H9 (cell line): Measurements from ENCODE around the gene UBE2B. TPM values are rescaled to one million over a fixed set of nuclear protein-coding genes. Genes with fewer than 3 reads are reported as not detected.
"Not testable (repeated sequence)": the region's sequence is repeated elsewhere in the genome, so short reads cannot be mapped to it uniquely, and the experiment has no call there.

Source experiments
- DNase-seq: peaks from one replicate; pipeline ENCODE4 v3.0.0-alpha.2; 2017
- H2AFZ ChIP-seq: one replicate; pipeline ENCODE4 v1.6.1; 2013; ENCODE audit warnings: mild to moderate bottlenecking, low read length, control low read depth, moderate library complexity
- H2AK5ac ChIP-seq: 2 replicates; pipeline ENCODE4 v1.6.1; 2013; ENCODE audit warnings: low read length, control low read depth, mixed read lengths; ENCODE audit not compliant: insufficient read length
- H2BK120ac ChIP-seq: one replicate; pipeline ENCODE4 v1.6.1; 2013; ENCODE audit warnings: low read depth, mild to moderate bottlenecking, low read length, control low read depth, inconsistent platforms; ENCODE audit not compliant: poor library complexity, severe bottlenecking
- H2BK12ac ChIP-seq: 2 replicates; pipeline ENCODE4 v1.6.1; 2013; ENCODE audit warnings: low read length, control low read depth, mixed read lengths, low read depth; ENCODE audit not compliant: insufficient read length
- H2BK15ac ChIP-seq: 2 replicates; pipeline ENCODE4 v1.6.1; 2013; ENCODE audit warnings: low read depth, low read length, control low read depth
- H2BK20ac ChIP-seq: one replicate; pipeline ENCODE4 v1.6.1; 2013; ENCODE audit warnings: low read depth, mild to moderate bottlenecking, low read length, control low read depth, inconsistent platforms; ENCODE audit not compliant: poor library complexity, severe bottlenecking
- H2BK5ac ChIP-seq: 2 replicates; pipeline ENCODE4 v1.6.1; 2013; ENCODE audit warnings: low read length, control low read depth, mixed read lengths; ENCODE audit not compliant: insufficient read length
- H3K14ac ChIP-seq: 2 replicates; pipeline ENCODE4 v1.6.1; 2013; ENCODE audit warnings: low read length, control low read depth; ENCODE audit not compliant: insufficient read depth
- H3K18ac ChIP-seq: 2 replicates; pipeline ENCODE4 v1.6.1; 2013; ENCODE audit warnings: low read depth, mild to moderate bottlenecking, mixed read lengths, low read length, control low read depth; ENCODE audit not compliant: insufficient read length
- H3K23ac ChIP-seq: 2 replicates; pipeline ENCODE4 v1.6.1; 2013; ENCODE audit warnings: low read length, control low read depth, mixed read lengths, low read depth; ENCODE audit not compliant: insufficient read length
- H3K23me2 ChIP-seq: 2 replicates; pipeline ENCODE4 v1.6.1; 2013; ENCODE audit warnings: low read depth, mild to moderate bottlenecking, mixed read lengths, low read length, control low read depth; ENCODE audit not compliant: insufficient read length, poor library complexity, severe bottlenecking
- H3K27ac ChIP-seq: 2 replicates; pipeline ENCODE4 v1.5.1; 2013; ENCODE audit warnings: low read length, control low read depth, mixed read lengths, low read depth; ENCODE audit not compliant: insufficient read length
- H3K27me3 ChIP-seq: 2 replicates; pipeline ENCODE4 v1.6.1; 2013; ENCODE audit warnings: low read length, control low read depth, inconsistent platforms; ENCODE audit not compliant: insufficient read depth
- H3K4ac ChIP-seq: 2 replicates; pipeline ENCODE4 v1.6.1; 2013; ENCODE audit warnings: low read depth, mild to moderate bottlenecking, control low read depth, inconsistent platforms, low read length, moderate library complexity
- H3K4me1 ChIP-seq: 2 replicates; pipeline ENCODE4 v1.6.1; 2013; ENCODE audit warnings: low read length, control low read depth, inconsistent platforms; ENCODE audit not compliant: insufficient read depth
- H3K4me2 ChIP-seq: 2 replicates; pipeline ENCODE4 v1.6.1; 2013; ENCODE audit warnings: low read length, control low read depth, mixed read lengths; ENCODE audit not compliant: insufficient read length, insufficient read depth
- H3K56ac ChIP-seq: 2 replicates; pipeline ENCODE4 v1.6.1; 2013; ENCODE audit warnings: low read depth, mild to moderate bottlenecking, mixed read lengths, low read length, control low read depth; ENCODE audit not compliant: insufficient read length
- H3K79me1 ChIP-seq: 2 replicates; pipeline ENCODE4 v1.6.1; 2013; ENCODE audit warnings: low read depth, mild to moderate bottlenecking, moderate library complexity, low read length, control low read depth, inconsistent platforms; ENCODE audit not compliant: insufficient read depth, poor library complexity, severe bottlenecking
- H3K79me2 ChIP-seq: 2 replicates; pipeline ENCODE4 v1.6.1; 2013; ENCODE audit warnings: low read length, control low read depth, inconsistent platforms; ENCODE audit not compliant: insufficient read depth
- H3K9ac ChIP-seq: 2 replicates; pipeline ENCODE4 v1.6.1; 2013; ENCODE audit warnings: low read length, control low read depth, mixed read lengths; ENCODE audit not compliant: insufficient read length; ENCODE audit errors: extremely low read depth
- H3K9me3 ChIP-seq: one replicate; pipeline ENCODE4 v1.6.1; 2013; ENCODE audit warnings: low read depth, low read length, inconsistent platforms; ENCODE audit not compliant: control insufficient read depth
- H3T11ph ChIP-seq: one replicate; pipeline ENCODE4 v1.6.1; 2013; ENCODE audit warnings: mild to moderate bottlenecking, low read length, control low read depth, inconsistent platforms
- H4K20me1 ChIP-seq: one replicate; pipeline ENCODE4 v1.6.1; 2013; ENCODE audit not compliant: control insufficient read depth, insufficient read length, insufficient read depth
- H4K5ac ChIP-seq: 2 replicates; pipeline ENCODE4 v1.6.1; 2013; ENCODE audit warnings: low read depth, mild to moderate bottlenecking, mixed read lengths, low read length, control low read depth; ENCODE audit not compliant: insufficient read length
- H4K8ac ChIP-seq: replicated peaks from 2 replicates; pipeline ENCODE4 v1.6.1; 2013; ENCODE audit warnings: low read length, control low read depth, mixed read lengths, low read depth; ENCODE audit not compliant: insufficient read length
- H4K91ac ChIP-seq: 2 replicates; pipeline ENCODE4 v1.6.1; 2013; ENCODE audit warnings: low read depth, mild to moderate bottlenecking, moderate library complexity, mixed read lengths, low read length, control low read depth; ENCODE audit not compliant: insufficient read length
- H3K27ac Mint-ChIP-seq, 3 experiments: 2 replicates in 2 of 3; 3 replicates in 1 of 3; pipeline ENCODE4 v1.8.0; 2020 to 2021; ENCODE audit warnings: mixed read lengths in 3 of 3, mild to moderate bottlenecking in 1 of 3, moderate library complexity in 1 of 3
- H3K27me3 Mint-ChIP-seq: 2 replicates; pipeline ENCODE4 v1.8.0; 2021; ENCODE audit warnings: low read depth, mild to moderate bottlenecking, moderate library complexity, mixed read lengths
- H3K36me3 Mint-ChIP-seq, 3 experiments: 2 replicates in 2 of 3; 3 replicates in 1 of 3; pipeline ENCODE4 v1.8.0; 2020 to 2021; ENCODE audit warnings: low read depth in 3 of 3, mixed read lengths in 3 of 3; ENCODE audit not compliant: insufficient read depth in 1 of 3
- H3K4me1 Mint-ChIP-seq, 2 experiments: 2 replicates each; pipeline ENCODE4 v1.8.0; 2020; ENCODE audit warnings: mixed read lengths in 2 of 2
- H3K4me3 Mint-ChIP-seq, 2 experiments: 2 replicates in 1 of 2; 3 replicates in 1 of 2; pipeline ENCODE4 v1.8.0; 2020 to 2021; ENCODE audit warnings: mild to moderate bottlenecking in 2 of 2, mixed read lengths in 2 of 2, moderate library complexity in 1 of 2
- H3K9me3 Mint-ChIP-seq, 2 experiments: 2 replicates in 1 of 2; 3 replicates in 1 of 2; pipeline ENCODE4 v1.8.0; 2020; ENCODE audit warnings: mild to moderate bottlenecking in 2 of 2, mixed read lengths in 2 of 2, moderate library complexity in 1 of 2
- CTCF ChIP-seq: fragments of 200-600 bp; sonication (generic); conservative IDR thresholded peaks from 3 replicates; pipeline ENCODE4 v1.8.0; 2021; ENCODE audit warnings: antibody characterized with exemption, mild to moderate bottlenecking
- WGBS: extraction: QIAGEN DNeasy Blood & Tissue Kit; methylation state at CpG from one replicate; pipeline ENCODE4 v1.1.7; 2013; ENCODE audit warnings: missing lambda C conversion rate, low lambda C conversion rate, mixed read lengths; ENCODE audit not compliant: insufficient read length; ENCODE audit errors: extremely low coverage; 5-methylcytosine and 5-hydroxymethylcytosine counted together
- total RNA-seq: library from RNA; stranded (reverse); gene quantifications from 2 replicates; pipeline ENCODE4 v1.2.1, GENCODE V29; 2021

UBE2B gene
- total RNA-seq, 1 experiment from 2014 or later = 50.3 TPM

- Histone ChIP-seq H3K4me2 (peak overlapping the region; percentile 77), H2AK5ac (no peak overlapping the region), H3K56ac (peak overlapping the region; percentile 96), H3K27me3 (no peaks in the 10 kb centered on the region), H3K23me2 (peaks cover 3% of the 10 kb centered on the region), H2BK5ac (peak overlapping the region; percentile 9), H4K8ac (peak overlapping the region; percentile 21), H2AFZ (no peak overlapping the region), H3K9ac (peak overlapping the region; percentile 95), H3K4me1 (no peaks in the 10 kb centered on the region), H4K91ac (peak overlapping the region; percentile 91), H2BK120ac (peak overlapping the region; percentile 40), H2BK20ac (no peak overlapping the region), H4K5ac (peak overlapping the region; percentile 19), H4K20me1 (no peaks in the 10 kb centered on the region), H3K9me3 (no peaks in the 10 kb centered on the region), H3K79me1 (no peaks in the 10 kb centered on the region), H3T11ph (no peak overlapping the region), H3K4ac (no peak overlapping the region; the same call in 1 of the 2 replicates), H3K27ac (peak overlapping the region; percentile 97), H3K23ac (no peak overlapping the region), H2BK15ac (no peak overlapping the region; the same call in 1 of the 2 replicates), H3K79me2 (peaks cover 14% of the 10 kb centered on the region), H3K14ac (peak overlapping the region; percentile 98), H3K18ac (peak overlapping the region; percentile 95), H2BK12ac (peak overlapping the region; percentile 41)
- peak; percentile 77 for DNase-seq
- Mint-ChIP-seq H3K9me3 (peaks cover 4 to 9% of the 10 kb centered on the region in 2 experiments), H3K27me3 (no peaks in the 10 kb centered on the region), H3K4me3 (peak overlapping the region; percentile 95 to 98), H3K27ac (peak overlapping the region; percentile 99 to 100 (median 100)), H3K36me3 (peaks cover 14 to 42% (median 29%) of the 10 kb centered on the region in 3 experiments), H3K4me1 (peaks cover 16 to 28% of the 10 kb centered on the region in 2 experiments)
- WGBS = no CpG with 5 or more reads among the region's 29 CpGs
- no peak for TF ChIP-seq CTCF
Observed at GRCh38 chr5:134371834-134372340, 518 bp downstream of the UBE2B start.

- not testable (repeated sequence) for H3T11ph ChIP-seq, H3K27ac ChIP-seq, H3K79me1 ChIP-seq, H3K4me1 ChIP-seq, H2AFZ ChIP-seq, H3K18ac ChIP-seq, H3K4me2 ChIP-seq, H3K4ac ChIP-seq, H2BK20ac ChIP-seq, H3K23me2 ChIP-seq, DNase-seq, H3K14ac ChIP-seq, H3K9me3 ChIP-seq, H3K23ac ChIP-seq, H3K9me3 Mint-ChIP-seq, H4K8ac ChIP-seq, H2BK12ac ChIP-seq, H3K56ac ChIP-seq, H2BK5ac ChIP-seq, H2AK5ac ChIP-seq, H2BK120ac ChIP-seq, H4K5ac ChIP-seq, H3K27ac Mint-ChIP-seq, H3K9ac ChIP-seq, H4K20me1 ChIP-seq, H3K27me3 Mint-ChIP-seq, H2BK15ac ChIP-seq, H3K27me3 ChIP-seq, H4K91ac ChIP-seq
- peaks cover 14 to 19% of the 10 kb centered on the region in 2 experiments for H3K4me1 Mint-ChIP-seq
- WGBS = no CpG with 5 or more reads among the region's 5 CpGs
- H3K79me2 ChIP-seq = peaks cover 14% of the 10 kb centered on the region
- peak overlapping the region in 1 of 2 experiments; percentile 35; a peak in 1 of 5 replicates for H3K4me3 Mint-ChIP-seq
- peaks cover 9 to 44% (median 29%) of the 10 kb centered on the region in 3 experiments for H3K36me3 Mint-ChIP-seq
Observed at GRCh38 chr5:134373633-134374032, 2.3 kb downstream of the UBE2B start.
